K562 (cell line): Measurements from ENCODE around the gene CALML3. TPM values are rescaled to one million over a fixed set of nuclear protein-coding genes. Genes with fewer than 3 reads are reported as not detected.

Experiments used
- BRD9 ChIP-seq: fragments of 450-650 bp; IDR thresholded peaks from 2 replicates; pipeline ENCODE4 v1.6.1; 2018; ENCODE audit warnings: low read depth; ENCODE audit not compliant: partially characterized antibody
- CHD7 ChIP-seq: fragments of 200-600 bp; sonication (generic); IDR thresholded peaks from one replicate; pipeline ENCODE4 v1.6.1; 2012; ENCODE audit warnings: mild to moderate bottlenecking, low read depth, low read length, inconsistent platforms
- CREM ChIP-seq: IDR thresholded peaks from 2 replicates; pipeline ENCODE4 v1.6.1; 2014; ENCODE audit warnings: antibody characterized with exemption, low read depth
- DPF2 ChIP-seq: fragments of 450-650 bp; IDR thresholded peaks from 2 replicates; pipeline ENCODE4 v1.6.1; 2016
- ILK ChIP-seq: fragments of 450-650 bp; IDR thresholded peaks from 2 replicates; pipeline ENCODE4 v1.6.1; 2016; ENCODE audit warnings: missing genetic modification characterization, low read depth, mild to moderate bottlenecking, missing compliant biosample characterization, moderate library complexity, borderline replicate concordance
- NFRKB ChIP-seq: fragments of 450-650 bp; IDR thresholded peaks from 2 replicates; pipeline ENCODE4 v1.6.1; 2016; ENCODE audit warnings: low read depth
- TFAM ChIP-seq: fragments of 250-450 bp; sonication (Bioruptor Pico); conservative IDR thresholded peaks from 2 replicates; pipeline ENCODE4 v1.5.0; 2021; ENCODE audit warnings: mild to moderate bottlenecking, moderate library complexity
- ZBTB34 ChIP-seq: fragments of 250-450 bp; sonication (Bioruptor Pico); IDR thresholded peaks from 2 replicates; pipeline ENCODE4 v1.8.0; 2021; ENCODE audit warnings: mild to moderate bottlenecking, moderate library complexity
- ZC3H4 ChIP-seq: sonication (generic); formaldehyde crosslinking; IDR thresholded peaks from 2 replicates; pipeline ENCODE4 v1.9.0; 2021; ENCODE audit warnings: missing genetic modification reagents, borderline replicate concordance
- polyA plus RNA-seq, 8 experiments: library from polyadenylated mRNA; depleted of rRNA in 4 of 8; stranded (reverse) in 5 of 8; unstranded in 3 of 8; fragments of >200 nt; fragmentation: Nextera tagmentation in 2 of 8; fragmentation: Illumina TruSeq in 1 of 8; extraction: Ambion mirVana in 2 of 8; extraction: Trizol in 1 of 8; gene quantifications; 2 replicates each; pipeline versions ENCODE4 v1.2.1 to v1.2.3, GENCODE V29; 2011 to 2014; ENCODE audit warnings: inconsistent platforms in 1 of 8, missing spikeins in 1 of 8
- total RNA-seq, 7 experiments: library from RNA; depleted of rRNA in 6 of 7; stranded (reverse); fragments of >200 nt in 6 of 7; fragmentation: Illumina TruSeq in 2 of 7; extraction: Trizol in 2 of 7; gene quantifications; 2 replicates each; pipeline versions ENCODE4 v1.2.1 to v1.2.3, GENCODE V29; 2011 to 2021; ENCODE audit warnings: low replicate concordance in 1 of 7
- TF ChIP-seq, protein P1 (sequence below): sonication (generic); formaldehyde crosslinking; IDR thresholded peaks from 2 replicates; pipeline ENCODE4 v1.8.1; 2022; ENCODE audit warnings: missing genetic modification reagents
- TF ChIP-seq, protein P2 (sequence below): fragments of 200-800 bp; sonication (Bioruptor generic); IDR thresholded peaks from 2 replicates; pipeline ENCODE4 v1.6.1; 2017; ENCODE audit warnings: missing genetic modification characterization, missing compliant biosample characterization

The CALML3 gene
- total and polyA plus RNA-seq, 9 of the 15 experiments (the other 6 are each of a cell fraction or from before 2014, with no cell fraction given), result not detected

GRCh38 chr10:5486853-5487235 lies 37.9 kb upstream of the CALML3 start (continued):
- TF ChIP-seq CHD7 (no peak), ZBTB34 (CRISPR knock-in tag) (no peak), ZC3H4 (no peak), CREM (0 out of 2 replicates have a peak, but pooled peaks have one; percentile 9), ILK (tag) (no peak), BRD9 (no peak), TFAM (CRISPR knock-in tag) (no peak), DPF2 (no peak; the same call in 1 of the 2 replicates), NFRKB (no peak; the same call in 1 of the 2 replicates)
- TF ChIP-seq, protein P1, sequence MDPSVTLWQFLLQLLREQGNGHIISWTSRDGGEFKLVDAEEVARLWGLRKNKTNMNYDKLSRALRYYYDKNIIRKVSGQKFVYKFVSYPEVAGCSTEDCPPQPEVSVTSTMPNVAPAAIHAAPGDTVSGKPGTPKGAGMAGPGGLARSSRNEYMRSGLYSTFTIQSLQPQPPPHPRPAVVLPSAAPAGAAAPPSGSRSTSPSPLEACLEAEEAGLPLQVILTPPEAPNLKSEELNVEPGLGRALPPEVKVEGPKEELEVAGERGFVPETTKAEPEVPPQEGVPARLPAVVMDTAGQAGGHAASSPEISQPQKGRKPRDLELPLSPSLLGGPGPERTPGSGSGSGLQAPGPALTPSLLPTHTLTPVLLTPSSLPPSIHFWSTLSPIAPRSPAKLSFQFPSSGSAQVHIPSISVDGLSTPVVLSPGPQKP (CRISPR knock-in tag), result no peak
- TF ChIP-seq, protein P2, sequence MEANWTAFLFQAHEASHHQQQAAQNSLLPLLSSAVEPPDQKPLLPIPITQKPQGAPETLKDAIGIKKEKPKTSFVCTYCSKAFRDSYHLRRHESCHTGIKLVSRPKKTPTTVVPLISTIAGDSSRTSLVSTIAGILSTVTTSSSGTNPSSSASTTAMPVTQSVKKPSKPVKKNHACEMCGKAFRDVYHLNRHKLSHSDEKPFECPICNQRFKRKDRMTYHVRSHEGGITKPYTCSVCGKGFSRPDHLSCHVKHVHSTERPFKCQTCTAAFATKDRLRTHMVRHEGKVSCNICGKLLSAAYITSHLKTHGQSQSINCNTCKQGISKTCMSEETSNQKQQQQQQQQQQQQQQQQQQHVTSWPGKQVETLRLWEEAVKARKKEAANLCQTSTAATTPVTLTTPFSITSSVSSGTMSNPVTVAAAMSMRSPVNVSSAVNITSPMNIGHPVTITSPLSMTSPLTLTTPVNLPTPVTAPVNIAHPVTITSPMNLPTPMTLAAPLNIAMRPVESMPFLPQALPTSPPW, result no peak
